HL-60/S4 (cell line): ENCODE data around the gene RUNX3.
"Not testable (repeated sequence)": the region's sequence is repeated elsewhere in the genome, so short reads cannot be mapped to it uniquely, and the experiment has no call there.

Source experiments
- in situ Hi-C: fragments of 300-500 bp; cut with MboI; formaldehyde crosslinking; loops from 2 replicates; pipeline ENCODE4 v1.14.3; 2022; ENCODE audit warnings: low sequenced_read_pairs

RUNX3 gene

DNA sequence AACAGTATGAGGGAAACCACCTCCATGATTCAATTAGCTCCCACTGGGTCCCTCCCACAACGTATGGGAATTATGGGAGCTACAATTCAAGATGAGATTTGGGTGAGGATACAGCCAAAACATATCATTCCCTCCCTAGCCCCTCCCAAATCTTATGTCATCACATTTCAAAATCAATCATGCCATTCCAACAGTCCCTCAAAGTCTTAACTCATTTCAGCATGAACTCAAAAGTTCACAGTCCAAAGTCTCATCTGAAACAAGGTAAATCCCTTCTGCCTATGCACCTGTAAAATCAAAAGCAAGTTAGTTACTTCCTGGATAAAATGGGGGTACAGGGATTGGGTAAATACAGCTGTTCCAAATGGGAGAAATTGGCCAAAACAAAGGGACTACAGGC, 38.7 kb downstream of the RUNX3 start:
- in situ Hi-C loops = not testable (repeated sequence)

DNA sequence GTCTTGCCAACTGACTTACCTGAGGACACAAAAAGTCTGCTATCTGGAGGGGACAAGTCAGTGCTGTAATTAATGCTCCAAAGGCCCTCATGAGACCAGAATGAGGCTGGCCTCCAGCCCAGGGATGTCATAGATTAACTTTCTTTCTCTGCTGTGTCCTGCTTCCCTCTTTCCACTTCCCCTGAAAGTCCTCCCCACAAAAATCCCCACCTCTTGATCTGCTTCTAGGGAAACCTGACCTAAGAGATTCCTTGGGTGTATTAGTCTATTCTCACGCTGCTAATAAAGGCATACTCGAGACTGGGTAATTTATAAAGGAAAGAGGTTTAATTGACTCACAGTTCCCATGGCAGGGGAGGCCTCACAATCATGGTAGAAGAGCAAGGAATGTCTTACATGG, 39.2 kb downstream of the RUNX3 start:
- in situ Hi-C loops = no loop called here

DNA sequence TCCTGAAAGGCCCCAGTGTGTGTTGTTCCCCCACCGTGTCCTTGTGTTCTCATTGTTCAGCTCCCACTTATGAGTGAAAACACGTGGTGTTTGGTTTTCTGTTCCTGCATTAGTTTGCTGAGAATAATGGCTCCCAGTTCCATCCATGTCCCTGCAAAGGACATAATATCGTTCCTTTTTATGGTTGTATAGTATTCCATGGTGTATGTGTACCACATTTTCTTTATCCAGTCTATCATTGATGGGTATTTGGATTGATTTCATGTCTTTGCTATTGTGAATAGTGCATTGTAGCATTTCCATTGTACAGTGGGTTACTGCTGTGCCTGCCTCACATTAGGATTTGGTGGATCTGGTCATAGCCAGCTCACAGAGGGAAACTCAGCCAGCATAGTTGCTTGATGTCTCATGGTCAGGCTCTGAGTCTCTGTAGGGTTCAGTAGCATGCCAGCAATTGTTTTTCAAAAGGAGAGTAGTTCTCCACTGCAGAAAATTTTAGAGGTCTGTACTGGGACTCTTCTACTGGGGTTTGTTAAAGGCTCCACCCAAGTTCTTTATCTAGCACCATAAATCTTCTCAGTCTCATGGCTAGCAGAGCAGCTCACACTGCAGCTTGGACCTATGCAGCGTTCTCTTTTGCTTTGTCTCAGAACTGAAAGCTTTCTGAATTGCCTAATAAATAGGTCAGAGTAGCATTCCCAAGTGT, 41.0 kb downstream of the RUNX3 start:
- in situ Hi-C loops = no loop called here

DNA sequence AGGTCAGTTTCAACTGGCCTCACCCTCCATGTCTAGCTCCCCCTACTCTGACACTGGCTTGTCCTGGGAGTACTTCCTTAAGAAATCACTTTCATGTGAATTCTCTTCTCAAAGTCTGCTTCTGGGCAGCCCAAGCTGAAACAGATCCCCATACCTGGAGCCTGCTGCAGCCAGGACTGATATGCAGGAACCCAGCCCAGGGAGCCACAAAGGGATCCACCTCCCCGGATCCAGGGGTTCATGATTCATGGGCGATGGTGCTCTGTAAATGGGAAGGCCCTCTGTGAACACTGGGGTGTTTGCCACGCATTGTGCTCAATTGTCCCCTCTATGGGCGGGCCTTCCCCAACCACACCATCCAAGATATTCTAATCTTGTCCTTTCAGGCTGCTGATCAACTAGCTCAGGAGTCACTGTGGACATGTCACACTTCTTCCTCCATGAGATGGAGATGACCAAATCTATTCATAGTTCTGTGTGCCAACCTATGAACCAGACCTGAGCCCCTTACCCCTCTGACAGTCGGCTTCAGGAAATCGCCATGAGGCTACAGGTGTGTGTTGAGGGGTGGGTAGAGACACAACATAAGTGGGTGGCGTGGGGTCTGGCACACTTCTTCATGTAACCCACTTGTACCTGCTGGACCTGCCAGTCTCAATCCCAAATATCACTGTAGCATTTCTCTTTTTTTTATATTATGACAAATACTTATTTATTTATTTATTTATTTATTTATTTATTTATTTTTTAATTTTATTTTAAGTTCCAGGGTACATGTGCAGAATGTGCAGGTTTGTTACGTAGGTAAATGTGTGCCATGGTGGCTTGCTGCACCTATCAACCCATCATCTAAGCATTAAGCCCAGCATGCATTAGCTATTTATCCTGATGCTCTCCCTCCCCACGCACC, 41.8 kb downstream of the RUNX3 start:
- in situ Hi-C loops = no loop called here

- in situ Hi-C loops = no loop called here
Observed at GRCh38 chr1:24886241-24886640, 43.8 kb downstream of the RUNX3 start.

GRCh38 chr1:24884751-24885150, 45.3 kb downstream of the RUNX3 start:
- in situ Hi-C loops = no loop called here

DNA sequence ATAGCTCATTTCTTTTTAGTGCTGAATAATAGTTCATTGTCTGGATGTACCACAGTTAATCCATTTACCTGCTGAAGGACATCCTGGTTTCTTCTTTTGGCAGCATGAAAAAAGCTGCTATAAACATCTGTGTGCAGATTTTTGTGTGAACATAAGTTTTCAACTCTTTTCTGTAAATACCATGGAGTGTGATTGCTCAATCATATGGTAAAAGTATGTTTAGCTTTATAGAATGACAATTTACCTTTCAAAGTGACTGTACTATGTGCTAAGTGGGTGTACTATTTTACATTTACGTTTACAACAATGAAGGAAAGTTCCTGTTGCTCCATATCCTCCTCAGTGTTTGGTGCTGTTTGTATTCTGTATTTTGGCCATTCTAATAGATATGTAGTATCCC, 49.0 kb downstream of the RUNX3 start:
- in situ Hi-C loops = no loop called here

DNA sequence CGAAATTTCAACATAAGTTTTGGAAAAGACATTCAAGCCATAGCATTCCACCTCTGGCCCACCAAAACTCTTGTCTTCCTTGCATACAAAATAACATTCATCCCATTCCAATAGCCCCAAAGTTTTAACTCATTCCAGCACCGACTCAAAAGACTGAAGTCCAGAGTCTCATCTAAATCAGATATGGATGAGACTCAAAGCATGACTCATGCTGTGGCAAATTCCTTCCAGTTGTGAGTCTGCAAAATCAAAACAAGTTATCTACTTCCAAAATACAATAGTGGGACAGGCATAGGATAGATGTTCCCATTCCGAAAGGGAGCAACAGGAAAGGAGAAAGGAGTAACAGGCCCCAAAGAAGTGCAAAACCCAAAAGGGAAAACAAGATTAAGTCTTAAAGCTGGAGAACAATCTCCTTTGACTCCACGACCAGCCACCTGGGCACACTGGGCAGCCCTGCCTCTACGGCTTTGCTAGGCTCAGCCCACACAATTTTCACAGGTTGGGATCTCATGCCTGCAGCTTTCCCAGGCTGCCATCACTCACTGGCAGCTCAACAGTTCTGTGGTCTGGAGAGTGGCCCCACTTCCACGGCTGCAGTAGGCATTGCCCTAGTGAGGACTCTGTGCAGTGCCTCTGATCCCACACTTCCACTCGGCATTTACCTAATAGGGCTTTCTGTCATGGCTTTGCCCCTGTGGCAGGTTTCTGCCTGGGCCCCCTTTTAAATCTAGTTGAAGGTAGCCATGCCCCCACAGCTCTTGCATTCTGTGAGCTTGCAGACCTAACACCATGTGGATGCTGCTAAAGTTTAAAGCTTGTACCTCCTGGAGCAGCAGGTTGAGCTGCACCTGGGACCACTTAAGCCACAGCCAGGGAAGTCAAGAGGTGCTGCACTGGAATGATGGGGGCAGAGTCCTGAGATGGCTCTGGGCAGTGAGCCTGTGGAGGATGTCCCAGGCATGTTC, 51.0 kb downstream of the RUNX3 start:
- in situ Hi-C loops = no loop called here

GRCh38 chr1:24878045-24878444, 52.0 kb downstream of the RUNX3 start:
- in situ Hi-C loops = no loop called here

GRCh38 chr1:24875991-24876506, 54.0 kb downstream of the RUNX3 start:
- in situ Hi-C loops = no loop called here

GRCh38 chr1:24875257-24875656, 54.8 kb downstream of the RUNX3 start:
- in situ Hi-C loops = no loop called here

- in situ Hi-C loops = loop anchor here (25.0 kb wide), 1 partner anchor 938 kb away; the partner anchor contains the start of genes MTFR1L and SELENON
Observed at GRCh38 chr1:24874611-24875234, 55.4 kb downstream of the RUNX3 start.

DNA sequence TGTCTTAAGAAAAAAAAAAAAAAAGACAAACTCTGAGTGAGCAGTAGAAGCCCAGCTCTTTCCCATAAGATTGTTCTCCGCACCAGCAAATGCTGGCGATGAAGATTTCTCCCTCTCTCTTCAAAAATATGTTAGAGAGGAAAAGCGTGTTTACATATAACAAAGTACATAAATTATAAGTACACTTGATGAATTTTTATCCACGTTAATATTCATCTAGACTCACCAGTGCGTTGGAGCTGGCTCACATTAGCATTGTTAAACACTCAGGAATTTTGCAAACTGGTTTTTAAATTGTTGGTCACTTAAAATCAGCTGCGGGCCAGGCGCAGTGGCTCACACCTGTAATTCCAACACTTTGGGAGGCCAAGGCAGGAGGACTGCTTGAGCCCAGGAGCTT, 56.0 kb downstream of the RUNX3 start:
- in situ Hi-C loops = loop anchor here (25.0 kb wide), 1 partner anchor 938 kb away; the partner anchor contains the start of genes MTFR1L and SELENON

DNA sequence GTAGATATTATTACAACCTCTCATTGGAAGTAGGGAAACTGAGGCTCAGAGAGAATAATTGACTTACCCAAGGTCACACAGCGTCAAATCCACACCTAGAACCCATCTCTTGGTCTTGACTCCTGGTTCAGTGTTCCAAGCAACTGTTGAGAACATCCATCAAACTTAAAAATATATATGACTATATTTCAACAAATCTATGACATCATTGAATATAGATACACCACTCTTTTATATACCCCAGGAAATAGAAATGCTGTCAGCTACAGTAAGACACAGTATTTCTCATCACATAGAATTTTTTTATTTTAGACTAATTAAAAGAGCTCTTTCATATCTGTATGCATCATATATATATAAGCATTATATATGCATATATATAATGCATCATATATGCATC, 56.9 kb downstream of the RUNX3 start:
- in situ Hi-C loops = loop anchor here (25.0 kb wide), 1 partner anchor 939 kb away; the partner anchor contains the start of genes MTFR1L and SELENON

DNA sequence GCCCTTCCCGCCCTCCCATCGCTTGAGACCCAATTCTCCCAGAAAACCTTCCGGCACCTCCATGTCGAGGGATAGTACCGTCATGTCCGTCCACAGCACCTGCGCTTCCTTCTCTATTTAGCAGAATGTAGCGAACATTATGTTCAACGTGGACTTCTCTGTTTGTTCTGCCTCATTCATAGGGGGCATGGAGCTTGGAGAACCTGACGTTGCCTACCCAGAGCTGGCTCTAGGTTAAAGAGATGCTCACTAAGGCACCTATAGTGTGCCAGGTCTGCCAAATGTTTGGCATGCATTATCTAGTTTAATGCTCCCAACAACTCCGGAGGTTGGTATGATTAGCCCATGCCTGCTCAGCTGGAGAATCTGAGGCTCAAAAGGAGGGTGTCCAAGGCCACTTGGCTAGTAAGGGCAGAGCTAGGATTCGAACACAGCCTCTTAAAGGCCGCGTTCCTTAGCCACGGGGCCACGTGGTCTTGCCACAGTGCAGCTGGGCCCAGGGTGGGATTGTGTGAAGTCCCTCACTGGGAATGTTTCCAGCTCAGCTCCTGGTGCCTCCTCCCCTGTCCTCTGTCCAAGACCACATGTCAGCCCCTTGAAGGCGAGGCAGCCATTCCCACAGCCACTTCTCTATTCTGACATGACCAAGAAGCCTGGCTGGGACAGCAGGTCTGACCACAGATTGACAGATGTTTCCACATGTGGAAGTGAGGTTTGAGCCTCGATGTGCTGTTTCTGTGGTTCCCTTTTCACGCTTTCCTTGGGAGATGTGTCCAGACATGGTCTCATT, 57.8 kb downstream of the RUNX3 start:
- in situ Hi-C loops = loop anchor here (25.0 kb wide), 1 partner anchor 940 kb away; the partner anchor contains the start of genes MTFR1L and SELENON

- in situ Hi-C loops = loop anchor here (25.0 kb wide), 1 partner anchor 941 kb away; the partner anchor contains the start of genes MTFR1L and SELENON
Observed at GRCh38 chr1:24871306-24871901, 58.7 kb downstream of the RUNX3 start.

GRCh38 chr1:24870551-24871195, 59.4 kb downstream of the RUNX3 start:
- in situ Hi-C loops = loop anchor here (25.0 kb wide), 1 partner anchor 942 kb away; the partner anchor contains the start of genes MTFR1L and SELENON
